T-helper 22 cell (primary cell): ENCODE results near the gene GRM8.

ENCODE experiments used
- DNase-seq: peaks from one replicate; pipeline ENCODE4 v3.0.0-alpha.2; 2020; ENCODE audit warnings: low read depth

Gene GRM8

DNA sequence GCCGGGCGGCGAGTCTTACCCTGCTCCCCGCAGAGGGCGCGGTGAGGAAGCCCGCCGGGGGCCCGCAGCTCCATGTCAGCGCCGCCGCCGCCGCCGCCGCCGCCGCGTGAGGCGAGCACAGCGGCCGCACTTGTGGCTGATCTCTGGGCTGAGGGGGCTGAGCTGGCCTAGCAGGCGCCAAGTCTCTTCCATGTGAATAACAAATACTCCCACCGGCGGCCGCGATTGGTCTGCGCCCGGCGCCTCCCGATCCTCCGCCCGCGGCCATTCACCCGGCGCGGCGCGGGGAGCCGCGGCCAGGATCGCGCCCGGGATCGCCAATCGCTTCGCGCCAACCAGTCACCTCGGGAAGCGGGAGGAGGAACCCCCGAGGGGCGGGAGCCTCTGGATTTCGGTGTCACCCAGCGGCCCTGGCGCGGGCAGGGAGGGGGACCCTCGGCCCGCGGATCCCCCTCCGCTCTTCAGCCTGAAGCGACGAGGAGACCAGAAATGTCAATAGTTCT, at the start of gene GRM8:
Gene GRM8 (minus strand): TSS at position 164 of the 503 bp plus-strand sequence.
- DNase-seq, result no peak

DNA sequence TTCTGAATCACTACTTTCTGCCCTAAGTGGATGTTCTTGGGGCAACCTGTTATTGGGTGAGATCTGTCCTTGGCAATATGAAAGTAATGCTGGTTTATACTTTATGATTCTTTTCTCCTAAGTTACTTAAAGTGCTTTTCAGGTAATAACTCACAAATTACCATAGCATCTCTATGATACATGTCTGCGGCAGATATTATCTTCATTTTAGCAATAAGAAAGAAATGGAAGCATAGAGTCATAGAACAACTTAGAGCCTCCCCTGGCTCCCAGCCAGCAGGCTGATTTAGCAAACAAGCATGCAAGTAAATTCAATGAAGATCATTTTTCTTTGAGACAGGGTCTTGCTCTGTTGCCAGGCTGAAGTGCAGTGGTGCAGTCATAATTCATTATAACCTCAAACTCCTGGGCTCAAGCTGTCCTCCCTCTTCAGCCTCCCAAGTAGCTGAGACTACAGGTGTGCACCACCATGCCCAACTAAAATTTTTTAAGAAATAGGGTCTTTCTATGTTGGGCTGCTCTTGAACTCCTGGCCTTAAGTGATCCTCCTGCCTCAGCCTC, 38.1 kb upstream of the GRM8 start:
- no peak for DNase-seq

DNA sequence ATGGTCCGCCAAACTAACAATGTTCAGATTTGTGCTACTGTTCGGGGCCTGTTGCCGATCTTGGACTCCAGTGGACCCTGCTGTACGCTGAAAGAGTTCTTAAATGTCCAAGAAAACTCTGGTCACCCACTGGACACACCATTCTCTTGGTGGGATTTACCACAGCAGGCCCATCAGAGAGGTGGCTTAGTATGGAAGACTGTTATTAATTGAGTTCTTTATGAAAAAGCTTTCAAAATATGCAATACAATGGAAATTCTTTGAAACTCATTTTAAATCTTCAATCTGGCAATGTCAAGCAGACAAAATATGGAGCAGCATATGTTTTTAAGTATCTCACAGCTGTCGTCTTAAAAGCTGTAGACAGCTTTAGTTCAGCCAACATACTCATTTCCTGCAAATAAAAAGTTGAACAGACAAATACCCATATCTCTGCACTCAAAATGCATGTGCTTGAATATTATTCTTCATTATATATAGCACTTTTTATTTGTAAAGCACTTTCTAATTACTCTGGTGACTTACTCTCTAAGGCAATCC, 37.4 kb upstream of the GRM8 start:
- DNase-seq, result no peak

DNA sequence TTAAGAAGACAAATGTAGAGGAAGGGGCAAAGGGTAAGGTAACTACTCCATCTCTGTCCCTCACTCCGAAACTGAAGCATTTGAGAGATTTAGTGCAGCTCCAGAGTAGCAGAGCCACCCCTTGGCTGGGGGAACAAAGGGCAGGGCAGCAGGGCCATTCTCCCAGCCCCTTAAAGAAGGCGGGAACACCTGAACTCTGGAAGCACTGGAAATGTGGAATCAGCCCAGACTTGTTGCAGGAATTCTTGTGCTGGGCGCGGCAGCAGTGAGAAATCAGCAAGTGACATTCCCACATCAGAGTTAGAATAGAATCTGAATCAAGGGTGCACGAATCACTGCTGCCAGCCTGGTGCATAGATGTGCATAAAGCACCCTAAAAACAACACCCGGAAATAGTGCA, 34.4 kb upstream of the GRM8 start:
- DNase-seq, result no peak

DNA sequence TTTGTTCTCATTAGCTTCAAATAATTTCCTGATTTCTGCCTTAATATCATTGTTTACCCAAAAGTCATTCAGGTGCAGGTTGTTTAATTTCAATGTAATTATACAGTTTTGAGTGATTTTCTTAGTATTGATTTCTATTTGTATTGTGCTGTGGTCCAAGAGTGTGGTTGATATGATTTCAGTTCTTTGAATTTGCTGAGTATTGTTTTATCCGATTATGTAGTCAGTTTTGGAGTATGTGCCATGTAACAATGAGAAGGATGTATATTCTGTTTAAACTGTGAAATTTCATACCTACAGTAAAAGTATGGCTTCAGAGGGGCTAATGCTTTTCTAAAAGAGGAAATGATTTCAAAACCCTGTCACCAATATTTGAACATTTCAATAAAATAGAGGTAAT, 17.4 kb upstream of the GRM8 start:
- DNase-seq, result no peak

DNA sequence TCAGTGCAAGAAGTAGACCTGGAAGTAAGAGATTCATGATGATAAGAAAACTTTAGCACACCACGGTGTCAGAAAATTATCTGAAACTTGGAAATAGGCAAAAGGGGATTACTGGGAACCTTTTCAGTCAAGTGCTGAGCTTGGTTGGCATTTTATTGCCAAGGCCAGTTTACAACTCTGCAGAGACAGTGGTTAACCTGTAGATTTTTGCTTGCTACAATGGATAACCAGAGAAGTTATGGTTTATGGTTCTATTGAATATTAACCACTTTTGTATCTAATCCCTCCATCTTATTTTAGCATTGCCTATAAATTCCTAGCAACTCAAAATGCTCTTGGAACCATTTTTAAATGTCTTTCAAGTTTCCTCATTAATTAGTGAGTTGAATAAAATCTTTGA, 13.3 kb upstream of the GRM8 start:
- no peak for DNase-seq

DNA sequence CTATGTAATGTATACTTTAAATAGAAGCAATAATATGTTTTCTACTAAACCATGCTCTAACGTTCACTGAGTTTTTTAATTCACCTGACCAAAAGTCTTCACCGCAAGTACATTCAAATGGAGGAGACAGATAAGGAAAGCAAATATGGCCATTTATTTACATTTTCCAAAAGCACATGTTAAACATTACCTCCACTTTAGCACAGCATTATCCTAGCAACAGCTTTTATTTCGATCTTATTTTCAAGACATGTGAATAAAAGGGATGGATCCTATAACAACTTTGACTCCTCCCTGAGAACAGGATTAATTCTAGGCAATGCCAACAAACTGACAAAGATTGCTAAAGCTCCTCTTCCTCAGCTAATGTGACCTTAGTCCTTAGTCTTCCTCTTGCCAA, 11.5 kb upstream of the GRM8 start:
- DNase-seq, result no peak

DNA sequence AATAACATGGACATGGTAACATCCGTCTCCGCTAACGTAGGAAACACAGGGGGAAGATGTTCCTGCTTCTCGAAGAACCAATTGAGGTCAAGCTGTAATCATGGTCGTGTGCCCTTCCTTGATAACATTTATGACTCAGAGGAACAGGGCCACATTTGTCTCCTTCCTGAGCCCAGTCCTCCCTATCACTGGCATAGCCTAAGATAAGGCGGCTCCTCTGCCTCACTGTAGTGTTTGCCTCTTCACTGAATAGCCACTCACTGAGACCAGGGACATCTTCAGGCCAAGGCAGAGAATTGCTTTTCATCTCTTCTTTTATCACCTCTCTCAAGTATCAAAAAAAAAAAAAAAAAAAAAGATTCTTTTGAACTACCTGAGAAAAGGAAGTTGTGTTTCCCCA, 5.4 kb upstream of the GRM8 start:
- no peak for DNase-seq

DNA sequence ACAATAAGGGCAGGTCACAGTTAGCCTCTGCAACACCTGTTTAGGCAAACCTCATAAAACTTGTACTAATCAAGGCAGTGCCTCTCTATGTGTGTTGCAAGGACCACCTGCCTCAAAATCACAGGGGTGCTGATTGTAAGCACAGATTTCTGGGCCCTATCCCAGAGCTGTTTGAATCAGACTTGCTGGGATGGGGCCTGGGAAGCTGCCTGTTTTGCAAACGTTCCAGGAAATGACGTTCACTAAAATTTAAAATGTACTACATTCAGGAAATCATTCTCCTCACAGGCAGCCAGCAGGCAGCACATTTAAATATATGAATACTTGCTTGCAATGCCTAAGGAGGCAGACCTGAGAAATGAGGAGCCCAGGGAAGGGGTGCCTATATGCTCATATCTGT, 4.3 kb upstream of the GRM8 start:
- DNase-seq, result no peak

DNA sequence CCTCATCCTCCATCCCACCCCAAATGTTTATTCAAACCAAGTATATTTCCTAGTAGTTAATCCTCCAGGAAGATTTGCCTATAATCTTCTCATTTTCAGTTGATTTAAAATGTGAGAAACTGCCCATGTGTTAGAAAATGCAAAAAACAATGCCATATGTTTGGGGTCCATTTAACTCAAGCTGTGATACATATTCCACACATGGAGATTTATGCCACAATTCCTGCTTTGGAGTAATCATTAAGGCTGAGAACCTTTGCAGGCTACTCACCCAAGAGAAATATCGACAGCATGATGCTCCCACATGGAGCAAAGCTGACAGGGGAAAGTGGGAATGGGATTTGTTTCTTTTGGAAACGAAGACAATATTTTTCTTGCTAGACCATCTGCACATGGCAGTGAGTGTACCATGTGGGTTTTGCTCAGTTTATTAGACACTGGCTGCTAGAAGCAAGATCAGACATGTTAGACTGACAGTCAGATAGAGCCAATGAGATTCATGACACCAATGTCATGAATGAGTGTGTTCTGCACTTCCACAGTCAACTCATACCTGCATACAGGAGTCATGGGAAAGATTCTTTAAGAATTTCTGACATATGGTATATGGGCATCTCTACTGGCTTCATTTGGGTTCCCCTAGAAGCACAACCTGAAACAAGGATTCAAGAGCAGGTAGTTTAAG, 3.4 kb upstream of the GRM8 start:
- DNase-seq, result no peak

DNA sequence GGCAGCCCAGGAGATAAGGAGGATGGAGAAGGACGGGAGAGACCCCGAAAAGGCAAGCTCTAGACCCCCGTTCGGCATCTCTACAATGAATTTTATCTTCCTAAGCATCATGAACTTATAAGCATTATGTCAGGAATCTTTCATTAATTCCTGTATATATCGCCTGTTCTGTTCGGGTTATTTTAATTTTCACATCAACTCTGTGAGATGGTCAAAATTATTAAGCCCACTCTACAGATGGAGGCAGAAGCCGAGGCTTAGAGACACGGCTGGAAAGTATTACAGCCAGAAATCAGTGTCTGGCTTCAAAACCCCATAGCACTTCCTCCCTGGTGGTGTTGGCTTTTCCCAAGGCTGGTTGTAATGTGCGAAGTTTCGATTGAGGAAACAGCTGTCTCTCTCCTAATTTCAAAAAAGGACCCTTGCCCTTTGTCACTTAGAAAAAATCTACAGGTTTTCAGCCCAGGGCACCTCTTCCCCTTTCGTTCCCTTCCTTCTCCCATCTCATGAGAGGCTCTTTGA, 1.5 kb upstream of the GRM8 start:
- DNase-seq, result no peak

DNA sequence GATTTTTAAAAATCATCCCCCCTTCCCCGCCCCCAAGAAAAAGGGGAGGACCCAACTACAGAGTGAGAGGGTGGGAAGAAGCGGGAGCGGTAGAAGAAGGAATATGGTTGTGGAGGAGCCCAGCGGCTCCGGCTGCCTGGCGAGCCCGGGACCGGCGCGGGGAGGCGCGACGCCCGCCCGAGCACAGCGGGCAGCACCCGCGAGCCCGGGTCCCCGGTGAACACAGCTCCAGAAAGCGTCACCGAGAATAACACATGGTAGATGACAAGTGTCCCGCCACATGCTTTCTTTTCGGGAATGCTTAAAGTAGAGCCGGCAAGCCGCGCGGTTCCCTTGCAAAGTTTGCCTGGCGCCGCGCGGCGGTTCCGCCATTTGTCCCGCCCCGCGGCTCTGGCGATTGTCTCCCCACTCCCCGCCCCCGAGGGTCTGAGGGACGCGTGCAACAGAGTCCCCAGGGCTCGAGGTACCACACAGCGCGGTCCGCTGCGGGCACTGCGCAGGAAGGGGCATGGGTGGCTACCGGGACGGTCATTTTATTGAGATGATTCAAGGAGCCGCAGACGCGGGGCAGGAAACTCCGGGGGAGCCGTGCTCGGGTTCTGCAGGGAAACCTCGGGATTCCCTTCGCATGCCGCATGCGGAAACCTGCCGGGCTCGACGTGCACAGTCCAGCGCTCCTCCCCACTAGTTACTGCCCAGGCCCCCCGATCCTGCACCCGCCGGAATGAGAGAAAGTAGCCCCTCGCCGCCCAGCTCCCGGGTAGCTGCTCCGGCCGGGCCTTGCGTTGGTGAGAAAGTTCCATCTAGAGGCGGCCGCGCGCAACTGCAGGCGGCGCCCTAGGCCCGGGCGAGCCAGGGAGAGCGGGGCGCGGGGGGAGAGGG, 781 bp upstream of the GRM8 start:
- no peak for DNase-seq

DNA sequence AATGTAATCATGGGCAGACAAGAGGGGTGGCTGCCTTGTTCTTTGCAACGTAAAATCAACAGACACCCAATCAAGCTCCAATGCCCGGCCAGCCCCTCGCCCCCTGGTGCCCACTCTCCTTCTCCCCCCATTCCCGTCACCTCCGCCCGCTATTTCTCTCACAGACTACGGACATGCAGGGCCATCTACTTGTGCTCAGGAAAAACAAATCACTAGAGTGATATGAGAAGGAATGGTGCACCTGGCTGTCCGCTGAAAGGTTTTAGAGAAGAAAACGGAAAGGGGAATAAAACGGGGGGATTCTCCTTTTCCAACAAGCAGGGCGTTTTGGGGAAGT, 396 bp downstream of the GRM8 start:
- no peak for DNase-seq

DNA sequence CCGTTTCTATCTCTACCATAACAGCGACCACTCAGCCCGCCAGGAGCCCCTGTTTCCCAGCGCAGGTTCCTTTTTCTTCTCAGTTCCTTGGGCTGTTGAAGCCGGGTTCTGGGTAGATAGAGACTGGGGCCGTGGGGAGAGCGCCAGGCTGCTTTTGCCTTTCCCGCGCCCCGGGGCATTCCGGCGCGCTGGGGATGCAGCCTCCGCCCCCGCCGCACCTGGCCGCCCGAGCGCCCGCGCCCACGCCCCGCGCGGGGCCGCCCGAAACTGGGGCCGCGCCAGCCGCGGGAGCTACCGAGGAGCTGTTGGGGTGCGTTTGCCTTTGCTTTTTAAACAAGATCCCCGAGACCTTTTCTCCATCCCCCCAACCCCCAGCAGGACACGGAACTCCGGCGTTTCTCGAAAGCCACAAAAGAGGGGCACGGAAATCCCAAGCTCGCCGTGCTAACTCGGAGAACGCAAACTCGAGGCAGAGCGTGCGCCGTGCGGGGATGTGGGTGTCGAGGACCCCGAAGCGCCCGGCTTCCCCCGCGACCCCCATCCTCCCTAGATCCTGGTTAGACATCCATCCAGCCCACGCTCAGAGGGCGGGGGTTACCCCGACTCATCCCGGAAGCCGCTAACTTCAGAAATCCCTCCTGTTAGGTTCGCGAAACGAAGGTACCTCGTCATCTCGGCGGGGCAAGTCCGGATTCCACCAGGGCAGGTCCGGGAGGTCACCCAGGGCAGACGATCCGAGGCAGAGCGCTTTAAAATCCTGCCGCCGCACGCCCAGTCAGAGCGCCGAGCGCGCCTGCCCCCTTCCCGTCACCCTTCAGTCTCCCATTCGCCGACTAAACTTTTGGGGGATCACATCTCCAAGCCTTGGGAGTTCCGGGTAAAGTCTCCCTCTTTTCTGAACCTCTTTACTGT, 1.0 kb downstream of the GRM8 start:
- no peak for DNase-seq

DNA sequence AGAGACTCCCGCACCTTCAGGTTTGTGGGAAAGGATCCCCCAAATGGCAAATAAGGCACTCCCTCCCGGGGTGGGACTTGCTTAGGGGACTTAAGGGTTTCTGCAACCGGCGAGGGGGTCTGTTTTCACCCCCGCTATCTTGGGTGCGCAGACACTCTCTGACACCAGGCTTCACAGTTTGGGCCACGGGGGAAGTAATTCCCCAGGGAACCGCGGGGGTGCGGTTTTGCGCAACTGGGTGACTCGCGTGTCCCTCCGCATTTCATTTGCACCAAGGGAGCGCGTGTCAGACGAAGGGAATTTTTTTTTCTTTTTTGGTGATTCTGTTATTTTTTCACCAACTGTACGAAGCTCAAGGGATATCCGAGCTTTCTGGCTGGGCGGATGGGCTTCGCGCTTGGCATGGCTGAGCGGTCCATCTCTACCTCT, 1.7 kb downstream of the GRM8 start:
- DNase-seq, result no peak

DNA sequence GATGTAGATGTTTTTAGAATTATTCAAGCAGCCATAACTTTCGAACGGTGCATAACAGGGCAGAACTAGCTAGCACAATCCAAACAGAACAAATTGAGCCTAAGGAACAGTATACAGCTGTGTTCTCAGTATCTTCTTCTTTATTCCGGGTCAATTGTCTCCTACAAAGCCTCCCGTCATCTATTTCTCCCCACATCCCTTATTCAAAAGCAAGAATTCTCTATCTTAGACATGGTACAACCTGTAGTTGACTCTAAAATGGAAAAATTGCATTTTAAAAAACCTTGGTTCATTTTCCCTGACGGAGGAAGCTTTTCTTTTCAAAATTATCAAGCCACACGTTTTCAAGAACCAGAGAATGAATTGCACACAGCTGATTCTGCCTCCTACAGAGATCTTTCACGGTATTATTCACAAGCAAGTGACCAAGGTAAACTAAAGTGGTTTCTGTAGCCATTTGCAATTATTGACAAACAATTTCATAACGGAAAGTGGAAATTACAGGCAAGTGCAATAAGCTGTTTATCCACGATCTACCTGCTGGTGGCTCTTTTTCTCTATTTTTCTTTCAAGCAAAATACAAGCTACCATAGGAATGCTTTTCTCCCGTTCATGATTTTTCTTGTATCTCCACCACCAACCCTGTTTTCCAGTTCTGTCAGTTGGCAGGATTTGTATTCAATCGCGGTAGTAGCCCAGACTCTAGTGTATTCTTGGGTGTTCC, 2.3 kb downstream of the GRM8 start:
- DNase-seq, result no peak

DNA sequence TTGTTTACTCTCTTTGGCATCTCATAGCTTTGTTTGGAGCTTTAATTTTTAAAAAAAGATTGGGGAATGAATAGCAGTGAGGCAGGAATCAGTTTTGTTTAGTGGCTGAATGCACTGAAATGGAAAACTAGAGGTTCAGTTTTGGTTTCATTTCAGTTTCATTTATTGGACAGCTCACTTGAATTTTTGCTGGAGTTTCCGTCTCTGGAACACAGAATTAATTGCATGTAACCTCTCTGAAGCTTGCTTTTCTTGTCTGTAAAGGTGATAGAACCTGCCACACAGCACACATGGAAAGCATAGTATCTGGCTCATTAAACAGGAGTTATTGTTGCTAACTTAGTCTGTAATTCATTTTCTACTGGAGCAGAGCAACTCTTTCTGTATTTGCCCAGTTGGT, 7.1 kb downstream of the GRM8 start:
- DNase-seq, result no peak

DNA sequence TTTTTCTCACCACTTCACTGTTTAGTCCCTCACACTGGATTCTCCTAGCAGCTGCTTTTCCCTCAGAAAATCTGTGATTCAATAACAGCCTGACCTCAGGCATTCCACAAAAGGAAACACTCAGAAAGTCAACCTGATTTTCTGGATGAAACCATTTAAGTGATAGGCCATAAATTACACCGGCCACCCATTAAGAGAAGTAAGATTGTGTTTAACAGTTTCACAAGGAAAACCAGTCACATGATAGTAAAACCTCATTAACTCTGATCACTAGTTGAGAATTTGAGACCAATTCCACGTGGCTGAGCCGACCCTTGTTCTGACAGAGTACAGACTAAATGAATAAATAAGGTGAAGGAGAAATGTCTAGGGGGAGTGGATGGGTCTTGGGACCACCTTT, 7.7 kb downstream of the GRM8 start:
- no peak for DNase-seq

DNA sequence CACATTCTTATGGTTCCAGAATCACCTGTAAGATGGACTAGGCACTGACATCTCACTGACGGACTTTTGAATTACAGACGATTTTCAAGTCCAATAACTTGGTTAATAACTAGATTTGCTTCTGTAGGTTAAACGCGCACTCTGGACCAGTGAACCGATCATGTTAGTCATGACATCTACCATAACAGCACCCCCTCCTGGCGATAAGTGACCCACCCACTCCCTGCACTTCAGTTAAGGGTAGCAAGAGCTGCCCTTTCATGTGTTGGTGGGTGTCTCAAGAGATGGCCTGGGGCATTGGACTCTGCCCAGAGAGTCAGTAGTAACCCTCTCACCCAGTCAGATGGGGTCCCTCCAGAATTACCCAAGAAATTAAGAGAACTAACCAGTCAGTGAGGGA, 12.9 kb downstream of the GRM8 start:
- no peak for DNase-seq

DNA sequence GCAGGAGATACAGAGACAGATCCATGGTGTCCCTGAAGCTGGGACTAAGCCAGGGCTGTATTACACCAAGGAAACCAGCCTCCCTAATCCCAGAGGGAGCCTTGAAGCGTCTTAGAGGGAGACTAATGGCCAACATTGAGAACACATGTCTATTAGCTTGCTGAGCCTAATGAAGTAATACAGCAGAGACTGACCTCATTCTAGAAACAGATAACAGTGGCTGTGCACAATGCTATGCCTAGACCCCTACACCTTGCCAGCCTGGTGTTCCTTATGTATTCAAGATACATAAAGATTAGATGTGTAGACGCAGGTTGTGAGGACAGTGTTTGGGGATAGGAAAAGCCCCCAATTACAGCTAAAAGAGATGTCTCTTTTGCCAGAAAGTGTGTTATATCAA, 19.1 kb downstream of the GRM8 start:
- no peak for DNase-seq

DNA sequence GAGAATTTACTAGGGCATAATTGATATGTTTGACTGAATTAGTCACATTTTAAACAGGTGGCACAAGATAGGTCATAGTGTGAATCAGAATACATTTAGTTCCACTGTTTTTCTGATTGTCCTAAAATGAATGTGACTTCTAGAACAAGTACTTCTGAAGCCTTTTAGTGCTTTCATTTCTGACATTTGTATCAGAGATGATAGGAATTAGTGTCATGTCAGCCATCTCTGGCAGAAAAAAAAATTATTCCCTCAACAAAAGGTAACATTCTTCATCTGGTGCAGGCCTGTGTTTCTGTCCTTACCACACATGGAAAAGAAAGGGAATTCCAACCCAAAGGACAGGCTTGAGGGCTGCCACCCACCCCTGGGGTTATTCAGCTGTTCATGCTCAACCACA, 21.3 kb downstream of the GRM8 start:
- no peak for DNase-seq
